HFFc6 (cell line): ENCODE measurements around the gene SAMD8. TPM values are rescaled to one million over a fixed set of nuclear protein-coding genes. Genes with fewer than 3 reads are reported as not detected.
"Not testable (repeated sequence)": the region's sequence is repeated elsewhere in the genome, so short reads cannot be mapped to it uniquely, and the experiment has no call there.

Experiments used
- DNase-seq: peaks from one replicate; pipeline ENCODE4 v3.0.0-alpha.2; 2018
- H3K27ac Mint-ChIP-seq: 2 replicates; pipeline ENCODE4 v1.8.0; 2020; ENCODE audit warnings: mild to moderate bottlenecking, mixed read lengths
- H3K27me3 Mint-ChIP-seq: 2 replicates; pipeline ENCODE4 v1.8.0; 2021; ENCODE audit warnings: mild to moderate bottlenecking, moderate library complexity, mixed read lengths; ENCODE audit not compliant: insufficient read depth
- H3K36me3 Mint-ChIP-seq: 2 replicates; pipeline ENCODE4 v1.8.0; 2021; ENCODE audit warnings: low read depth, mixed read lengths
- H3K4me1 Mint-ChIP-seq: 2 replicates; pipeline ENCODE4 v1.8.0; 2020; ENCODE audit warnings: low read depth, mixed read lengths
- H3K4me3 Mint-ChIP-seq: 2 replicates; pipeline ENCODE4 v1.8.0; 2020; ENCODE audit warnings: mild to moderate bottlenecking, moderate library complexity, mixed read lengths
- H3K9me3 Mint-ChIP-seq: 2 replicates; pipeline ENCODE4 v1.8.0; 2020; ENCODE audit warnings: mild to moderate bottlenecking, mixed read lengths
- total RNA-seq, 6 experiments: library from RNA; stranded (reverse); fragmentation: NEBNext Ultra II Directional; extraction: Animal tissue kit (Norgen Biotek cat#: 25700); gene quantifications; 2 replicates in 1 of 6; 3 replicates in 5 of 6; pipeline ENCODE4 v1.2.3, GENCODE V29; 2021
- TF ChIP-seq, protein P1 (sequence below): fragments of 200-600 bp; sonication (generic); IDR thresholded peaks from 2 replicates; pipeline ENCODE4 v1.5.0; 2021; ENCODE audit warnings: antibody characterized with exemption, mild to moderate bottlenecking

SAMD8 gene
- total RNA-seq, 6 experiments from 2014 or later: 26.5 to 31.5 (median 29.9) TPM

DNA sequence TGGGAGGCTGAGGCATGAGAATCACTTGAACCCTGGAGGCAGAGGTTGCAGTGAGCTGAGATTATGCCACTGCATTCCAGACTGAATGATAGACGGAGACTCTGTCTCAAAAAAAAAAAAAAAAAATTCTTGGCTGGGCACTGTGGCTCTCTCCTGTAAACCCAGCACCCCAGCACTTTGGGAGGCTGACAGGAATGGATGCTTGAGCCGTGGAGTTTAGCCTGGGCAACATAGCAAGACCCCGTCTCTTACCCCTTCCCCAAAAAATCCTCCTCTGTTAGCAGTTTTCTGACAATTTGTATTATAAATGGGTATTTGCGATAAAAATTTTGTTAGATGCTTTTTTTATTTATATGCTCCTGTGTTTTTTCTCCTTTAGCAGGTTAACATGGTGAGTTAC, 11.0 kb downstream of the SAMD8 start:
- Mint-ChIP-seq H3K36me3 (no peaks in the 10 kb centered on the region), H3K27ac (no peak overlapping the region), H3K9me3 (no peaks in the 10 kb centered on the region), H3K4me1 (peaks cover 21% of the 10 kb centered on the region), H3K27me3 (no peaks in the 10 kb centered on the region), H3K4me3 (no peak overlapping the region)
- no peak for DNase-seq
- TF ChIP-seq, protein P1, sequence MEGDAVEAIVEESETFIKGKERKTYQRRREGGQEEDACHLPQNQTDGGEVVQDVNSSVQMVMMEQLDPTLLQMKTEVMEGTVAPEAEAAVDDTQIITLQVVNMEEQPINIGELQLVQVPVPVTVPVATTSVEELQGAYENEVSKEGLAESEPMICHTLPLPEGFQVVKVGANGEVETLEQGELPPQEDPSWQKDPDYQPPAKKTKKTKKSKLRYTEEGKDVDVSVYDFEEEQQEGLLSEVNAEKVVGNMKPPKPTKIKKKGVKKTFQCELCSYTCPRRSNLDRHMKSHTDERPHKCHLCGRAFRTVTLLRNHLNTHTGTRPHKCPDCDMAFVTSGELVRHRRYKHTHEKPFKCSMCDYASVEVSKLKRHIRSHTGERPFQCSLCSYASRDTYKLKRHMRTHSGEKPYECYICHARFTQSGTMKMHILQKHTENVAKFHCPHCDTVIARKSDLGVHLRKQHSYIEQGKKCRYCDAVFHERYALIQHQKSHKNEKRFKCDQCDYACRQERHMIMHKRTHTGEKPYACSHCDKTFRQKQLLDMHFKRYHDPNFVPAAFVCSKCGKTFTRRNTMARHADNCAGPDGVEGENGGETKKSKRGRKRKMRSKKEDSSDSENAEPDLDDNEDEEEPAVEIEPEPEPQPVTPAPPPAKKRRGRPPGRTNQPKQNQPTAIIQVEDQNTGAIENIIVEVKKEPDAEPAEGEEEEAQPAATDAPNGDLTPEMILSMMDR: no peak

DNA sequence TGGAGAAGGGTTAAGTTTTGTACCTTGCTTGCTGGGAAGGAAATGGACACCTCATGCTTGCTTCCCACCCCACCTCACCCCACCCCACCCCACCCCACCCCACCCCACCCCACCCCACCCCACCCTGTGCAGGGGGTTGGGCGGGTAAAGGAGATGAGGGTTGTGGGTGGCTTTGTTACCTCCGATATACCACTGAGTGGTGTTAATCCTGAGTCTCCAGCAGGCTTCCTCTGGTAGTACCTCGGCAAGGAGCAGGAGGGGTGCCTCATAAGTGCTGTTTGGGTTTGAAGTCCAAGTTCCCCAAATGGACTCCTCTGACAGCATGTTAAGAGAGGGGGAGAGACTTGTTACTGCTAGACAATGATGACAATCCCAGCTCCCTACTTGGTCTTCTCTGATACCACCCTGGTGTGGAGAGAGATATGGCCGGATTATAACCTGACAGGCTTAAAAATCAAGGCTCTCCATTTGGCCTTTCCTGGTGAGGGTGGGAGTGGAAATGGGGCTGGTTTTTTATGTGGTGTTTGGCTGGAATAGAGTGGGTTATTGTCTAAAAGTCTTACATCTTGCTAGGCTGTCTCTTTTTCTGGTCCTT, 11.7 kb downstream of the SAMD8 start:
- H3K4me1 Mint-ChIP-seq: peaks cover 17% of the 10 kb centered on the region
- H3K27me3 Mint-ChIP-seq: no peaks in the 10 kb centered on the region
- no peak for DNase-seq
- H3K9me3 Mint-ChIP-seq: no peaks in the 10 kb centered on the region
- H3K27ac Mint-ChIP-seq: no peak overlapping the region
- TF ChIP-seq, protein P1: no peak
- no peak overlapping the region for H3K4me3 Mint-ChIP-seq
- no peaks in the 10 kb centered on the region for H3K36me3 Mint-ChIP-seq

DNA sequence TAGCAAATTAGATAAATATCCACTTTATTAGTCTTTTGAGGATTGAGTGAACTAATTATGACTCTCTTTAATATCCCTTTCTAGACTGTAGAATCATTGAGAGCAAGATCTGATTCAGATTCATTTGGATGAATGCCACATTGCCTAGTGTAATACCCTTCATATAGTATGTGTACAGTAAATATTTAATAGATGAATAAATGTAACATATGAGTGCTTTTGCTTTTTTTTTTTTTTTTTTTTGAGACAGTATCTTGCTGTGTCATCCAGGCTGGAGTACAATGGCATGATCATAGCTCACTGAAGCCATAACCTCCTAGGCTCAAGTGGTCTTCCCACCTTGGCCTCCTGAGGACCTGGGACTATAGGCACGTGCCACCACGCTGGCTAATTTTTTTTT, 14.8 kb downstream of the SAMD8 start:
- H3K36me3 Mint-ChIP-seq: no peaks in the 10 kb centered on the region
- H3K9me3 Mint-ChIP-seq: no peaks in the 10 kb centered on the region
- peaks cover 16% of the 10 kb centered on the region for H3K4me1 Mint-ChIP-seq
- H3K4me3 Mint-ChIP-seq: no peak overlapping the region
- TF ChIP-seq, protein P1: no peak
- H3K27ac Mint-ChIP-seq: peak overlapping the region; percentile 49; the same call in 1 of the 2 replicates
- DNase-seq: no peak
- H3K27me3 Mint-ChIP-seq: no peaks in the 10 kb centered on the region

GRCh38 chr10:75127471-75127870, 16.0 kb downstream of the SAMD8 start:
- Mint-ChIP-seq H3K9me3 (no peaks in the 10 kb centered on the region), H3K27ac (peak overlapping the region; percentile 18; the same call in 1 of the 2 replicates), H3K4me3 (no peak overlapping the region), H3K4me1 (peaks cover 16% of the 10 kb centered on the region), H3K27me3 (no peaks in the 10 kb centered on the region), H3K36me3 (no peaks in the 10 kb centered on the region)
- no peak for DNase-seq
- TF ChIP-seq, protein P1: no peak

GRCh38 chr10:75128985-75129384, 17.5 kb downstream of the SAMD8 start:
- H3K27ac Mint-ChIP-seq, DNase-seq, H3K9me3 Mint-ChIP-seq: not testable (repeated sequence)

DNA sequence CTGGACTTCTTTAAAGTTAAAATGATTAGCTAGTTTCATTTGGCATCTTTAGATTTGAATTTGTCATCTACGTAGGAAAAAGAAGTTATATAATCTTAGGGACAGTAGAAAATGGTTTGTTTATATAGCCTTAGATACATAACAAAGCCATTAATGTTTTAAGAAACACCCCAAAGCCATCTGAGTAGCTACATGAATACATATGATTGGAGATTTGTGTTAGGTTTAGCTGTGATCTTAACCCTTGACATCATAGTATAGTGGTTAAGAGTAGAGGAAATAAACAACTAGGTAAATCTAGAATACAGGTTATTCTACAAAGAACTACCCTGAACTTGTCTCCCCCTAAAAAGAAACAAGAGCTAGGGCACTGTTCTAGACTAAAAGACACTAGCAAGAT, 18.1 kb downstream of the SAMD8 start:
- Mint-ChIP-seq H3K4me1 (peaks cover 16% of the 10 kb centered on the region), H3K27ac (no peak overlapping the region), H3K36me3 (peaks cover 9% of the 10 kb centered on the region), H3K4me3 (no peak overlapping the region), H3K27me3 (no peaks in the 10 kb centered on the region), H3K9me3 (no peaks in the 10 kb centered on the region)
- TF ChIP-seq, protein P1: no peak
- no peak for DNase-seq

More at GRCh38 chr10:75128985-75129384, 17.5 kb downstream of the SAMD8 start:
- H3K4me3 Mint-ChIP-seq, H3K36me3 Mint-ChIP-seq, H3K27me3 Mint-ChIP-seq: not testable (repeated sequence)
- peaks cover 16% of the 10 kb centered on the region for H3K4me1 Mint-ChIP-seq

GRCh38 chr10:75133701-75134100, 22.2 kb downstream of the SAMD8 start:
- not testable (repeated sequence) for H3K27me3 Mint-ChIP-seq, H3K36me3 Mint-ChIP-seq, H3K27ac Mint-ChIP-seq, H3K4me3 Mint-ChIP-seq, DNase-seq, H3K9me3 Mint-ChIP-seq
- peaks cover 31% of the 10 kb centered on the region for H3K4me1 Mint-ChIP-seq
